GM19395 (cell line): ENCODE data around the gene RPS16.

Source experiments
- ATAC-seq: cut with Tn5 transposase; IDR thresholded peaks from one replicate; pipeline ENCODE4 v1.9.1; 2021; ENCODE audit warnings: mild to moderate bottlenecking, moderate library complexity; ENCODE audit not compliant: unreplicated experiment

Gene RPS16

GRCh38 chr19:39449116-39449797 is 13.5 kb upstream of the RPS16 start:
- ATAC-seq, result no peak

GRCh38 chr19:39448271-39448670 is 12.5 kb upstream of the RPS16 start:
- no peak for ATAC-seq

GRCh38 chr19:39446365-39447084 is 10.8 kb upstream of the RPS16 start:
- ATAC-seq, result no peak

GRCh38 chr19:39445196-39446111 is 9.7 kb upstream of the RPS16 start, which contains the start of gene SUPT5H:
Gene SUPT5H (plus strand): TSS chr19:39445582. CDS start chr19:39445891, 309 bp downstream.
- ATAC-seq, result peak; percentile 74

- no peak for ATAC-seq
Measured at GRCh38 chr19:39444598-39445195, 8.9 kb upstream of the RPS16 start.

GRCh38 chr19:39438270-39438934 is 2.7 kb upstream of the RPS16 start:
- no peak for ATAC-seq

- ATAC-seq, result no peak
Measured at GRCh38 chr19:39436350-39436716, 584 bp upstream of the RPS16 start.

GRCh38 chr19:39434123-39435076 is 1.3 kb downstream of the RPS16 start:
- no peak for ATAC-seq

- no peak for ATAC-seq
Measured at GRCh38 chr19:39433480-39434079, 2.2 kb downstream of the RPS16 start.

- no peak for ATAC-seq
Measured at GRCh38 chr19:39432677-39433025, 3.1 kb downstream of the RPS16 start.

GRCh38 chr19:39430675-39431593 is 4.8 kb downstream of the RPS16 start:
- no peak for ATAC-seq

GRCh38 chr19:39428283-39429112 is 7.3 kb downstream of the RPS16 start:
- ATAC-seq, result no peak

GRCh38 chr19:39427707-39428106 is 8.0 kb downstream of the RPS16 start:
- ATAC-seq, result no peak

- ATAC-seq, result no peak
Measured at GRCh38 chr19:39426170-39426569, 9.6 kb downstream of the RPS16 start.

GRCh38 chr19:39425744-39426143 is 10.0 kb downstream of the RPS16 start:
- no peak for ATAC-seq

GRCh38 chr19:39424934-39425333 is 10.8 kb downstream of the RPS16 start:
- no peak for ATAC-seq
